Smooth muscle cell of the brain vasculature (primary cell): ENCODE data around the gene VOPP1.

Experiments
- DNase-seq: peaks from one replicate; pipeline ENCODE4 v3.0.0-alpha.2; 2012; ENCODE audit warnings: low read depth, low spot score

The VOPP1 gene

DNA sequence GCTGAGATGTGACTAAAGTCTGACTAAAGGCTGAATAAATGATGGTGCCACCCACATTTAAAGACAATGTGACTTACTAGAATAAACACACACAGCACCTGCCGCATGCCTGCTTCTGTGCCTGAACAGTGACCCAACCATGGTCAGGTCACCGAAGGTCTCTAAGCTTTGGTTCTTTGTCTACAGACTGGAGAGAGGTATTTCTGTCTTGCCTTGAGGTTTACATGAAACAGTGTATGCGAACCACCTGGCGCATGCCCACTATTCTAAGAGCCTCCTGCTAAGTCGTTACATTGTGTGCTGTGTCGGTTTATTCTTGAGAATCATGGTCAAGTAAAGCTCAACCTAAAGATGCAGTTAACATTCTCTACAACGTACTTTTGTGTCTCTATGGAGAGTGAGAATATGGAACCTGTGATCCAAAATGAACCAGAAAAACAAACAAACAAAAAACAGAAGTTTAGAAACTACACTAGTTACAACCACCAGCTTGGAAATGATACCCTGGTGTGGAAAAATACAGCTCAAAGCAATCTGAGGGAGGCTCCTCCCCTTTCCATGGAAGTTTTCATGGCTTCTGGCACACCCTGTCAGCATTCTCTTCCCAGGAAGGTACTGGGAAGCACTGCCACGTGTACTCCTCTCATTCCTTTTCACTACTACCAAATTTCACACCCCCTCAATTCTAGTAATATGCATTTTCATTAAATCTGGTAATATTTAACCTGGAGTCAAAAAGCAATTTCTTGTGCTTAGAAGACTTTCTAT, 40.0 kb downstream of the VOPP1 start:
- no peak for DNase-seq

DNA sequence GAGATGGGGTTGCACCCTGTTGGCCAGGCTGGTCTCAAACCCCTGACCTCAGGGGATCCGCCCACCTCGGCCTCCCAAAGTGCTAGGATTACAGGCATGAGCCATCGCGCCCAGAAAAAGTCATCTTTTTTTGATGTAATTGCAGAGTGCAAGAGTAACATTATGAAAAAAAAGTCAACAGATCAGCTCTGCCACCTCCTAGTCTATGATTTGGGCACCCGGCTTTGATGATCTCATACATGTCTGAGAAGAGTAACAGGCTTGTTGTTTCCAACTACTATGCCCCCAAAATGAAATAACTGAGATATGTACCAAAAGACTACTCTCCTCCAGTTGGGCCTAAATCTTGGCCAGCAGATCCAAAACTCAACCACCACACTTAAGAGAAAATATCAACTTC, 40.8 kb downstream of the VOPP1 start:
- no peak for DNase-seq

DNA sequence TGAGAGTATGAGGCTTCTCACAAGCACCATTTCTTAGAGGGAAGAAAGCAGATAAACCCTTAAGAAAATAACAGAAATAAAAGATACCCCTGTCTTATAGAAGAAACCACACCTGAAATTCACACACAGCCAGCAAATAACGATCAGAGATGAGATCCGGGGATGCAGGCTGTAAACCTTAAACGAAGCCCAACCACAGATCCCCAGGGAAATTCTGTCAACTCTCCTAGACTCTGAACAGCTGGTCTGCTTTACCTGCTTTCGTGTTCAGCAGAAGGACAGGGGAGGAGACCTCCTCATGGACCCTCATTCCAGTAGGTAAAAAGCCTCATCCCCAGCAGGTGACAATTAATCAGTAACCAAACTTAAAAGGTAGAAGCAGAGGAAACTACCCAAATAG, 45.0 kb downstream of the VOPP1 start:
- no peak for DNase-seq

DNA sequence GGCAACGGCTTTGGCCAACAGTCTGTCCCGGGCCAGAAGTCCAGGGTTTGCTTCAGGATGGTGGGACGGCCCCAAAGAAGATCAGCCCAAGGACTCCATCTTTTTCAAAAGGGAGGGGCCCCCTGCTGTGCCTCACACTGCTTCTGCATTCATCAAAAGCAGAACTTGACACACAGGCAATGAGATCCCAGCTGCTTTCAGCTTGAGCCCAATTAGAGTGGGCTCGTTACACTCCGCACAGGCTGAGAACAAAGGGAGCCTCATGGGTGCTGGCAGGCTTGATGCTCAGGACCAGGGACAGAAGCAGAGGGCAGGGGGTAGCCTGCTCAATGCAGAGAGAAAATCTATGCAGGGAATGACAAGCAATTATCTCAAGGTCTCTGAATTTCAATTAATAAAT, 45.5 kb downstream of the VOPP1 start:
- DNase-seq: no peak

DNA sequence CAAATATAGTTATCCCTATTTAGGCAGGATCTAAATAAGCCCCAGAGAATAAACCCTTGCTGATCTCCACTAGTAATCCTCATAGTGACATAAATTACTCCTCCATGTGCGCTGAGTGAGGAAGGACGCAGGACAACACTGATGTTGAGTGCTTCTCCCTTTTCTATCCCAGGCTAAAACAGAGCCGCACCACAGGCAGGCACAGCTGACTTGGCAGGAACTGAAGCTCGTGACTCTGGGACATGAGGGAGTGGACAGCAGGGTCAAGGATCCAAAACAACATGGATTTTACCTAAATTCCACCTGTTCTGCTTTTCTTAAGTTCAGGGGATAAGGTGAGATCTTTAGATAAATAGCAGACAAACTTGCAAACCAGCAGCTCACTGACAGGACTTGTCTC, 46.0 kb downstream of the VOPP1 start:
- no peak for DNase-seq

DNA sequence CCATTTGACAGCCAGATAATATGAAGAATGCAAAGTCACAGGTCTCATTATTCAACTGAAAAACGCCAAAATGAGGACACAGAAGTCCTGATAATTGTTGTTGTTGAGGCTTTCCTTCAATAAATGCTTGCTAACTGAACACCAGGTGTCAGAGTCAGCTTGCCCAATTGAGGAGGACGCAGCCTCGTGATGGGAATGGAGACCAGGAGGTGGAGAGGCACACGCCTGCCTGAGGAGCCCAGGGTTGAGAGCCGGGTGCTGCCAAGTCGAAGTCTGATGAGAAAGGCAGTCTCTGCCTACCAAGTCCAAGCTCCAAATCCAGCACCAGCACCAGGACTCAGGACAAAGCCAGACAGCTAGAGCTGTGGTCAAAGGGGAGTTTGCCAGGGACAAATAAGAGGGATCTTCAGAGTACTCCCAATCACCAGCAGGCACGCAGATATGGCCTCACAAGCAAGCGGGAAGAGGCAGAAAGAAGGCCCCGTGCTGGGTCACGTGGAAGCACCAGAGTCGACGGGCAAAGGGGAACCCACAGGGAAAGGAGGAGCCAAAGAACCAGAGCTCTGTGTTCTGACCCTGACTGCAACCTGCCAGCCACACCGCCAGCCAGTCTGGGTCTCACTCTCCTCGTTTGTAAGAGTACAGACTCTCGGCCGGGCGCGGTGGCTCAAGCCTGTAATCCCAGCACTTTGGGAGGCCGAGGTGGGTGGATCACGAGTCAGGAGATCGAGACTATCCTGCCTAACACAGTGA, 47.6 kb downstream of the VOPP1 start:
- DNase-seq: no peak

DNA sequence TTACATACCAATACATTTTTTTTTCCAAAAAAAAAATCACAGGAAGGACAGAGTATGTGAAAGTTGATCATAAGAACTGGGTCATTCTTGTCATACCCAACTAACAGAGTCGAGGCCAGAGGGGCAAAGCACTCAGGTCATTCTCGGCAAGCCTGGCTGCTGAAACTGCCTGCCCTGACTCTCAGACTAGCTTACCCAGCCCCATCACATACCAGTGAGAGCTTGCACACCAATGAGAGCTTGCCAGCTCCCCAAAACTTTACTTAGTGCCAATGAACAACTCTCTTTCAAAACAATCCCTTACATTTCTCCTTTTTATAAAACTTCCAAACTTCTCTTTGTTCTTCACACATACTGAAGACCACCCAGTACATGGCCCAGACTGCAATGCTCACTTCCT, 48.9 kb downstream of the VOPP1 start:
- DNase-seq: no peak

DNA sequence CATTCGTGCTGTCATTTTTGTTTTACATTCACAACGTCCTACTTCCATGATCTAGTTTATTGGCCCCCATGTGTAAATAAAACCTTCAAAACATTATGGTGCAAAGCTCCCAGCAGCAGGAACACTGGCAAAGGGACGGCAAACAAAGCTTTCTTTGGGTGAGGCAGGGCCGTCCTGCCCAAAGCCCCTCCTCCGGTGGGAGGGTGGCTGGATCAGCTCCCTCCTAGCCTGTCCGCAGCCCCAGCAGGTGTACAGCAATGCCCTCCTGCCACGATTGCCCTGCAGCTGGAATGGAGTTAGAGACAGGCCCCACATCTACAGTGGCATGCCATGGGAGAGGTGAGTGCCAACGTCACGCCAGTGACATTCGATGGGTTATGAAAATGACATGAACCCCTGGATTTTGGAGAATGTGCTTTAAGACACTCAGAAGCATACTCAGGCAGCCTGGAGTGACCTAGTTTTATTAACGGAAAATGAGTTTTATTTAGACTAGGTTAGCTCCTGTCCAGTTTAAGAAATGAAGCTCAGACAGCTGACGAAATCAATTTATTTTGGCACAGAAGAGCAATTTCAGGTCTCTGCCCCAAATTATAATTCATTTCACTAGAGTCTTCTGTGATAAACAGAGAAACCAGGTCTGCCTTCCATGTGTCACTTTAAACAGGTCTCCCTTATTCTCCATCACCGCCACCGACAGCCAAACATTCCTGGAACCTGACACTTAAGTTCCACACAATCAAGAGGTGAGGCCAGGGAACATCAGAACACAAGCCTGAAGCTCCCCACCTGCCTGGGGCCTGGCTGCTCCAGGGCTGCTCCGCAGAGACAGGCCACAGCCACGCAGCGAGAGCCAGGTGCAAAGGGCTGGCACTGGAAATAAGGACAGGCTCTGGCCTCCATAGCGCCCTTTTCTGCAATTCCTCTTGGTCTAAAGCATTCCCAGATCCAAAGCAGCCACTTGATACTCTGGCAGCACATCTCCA, 50.1 kb downstream of the VOPP1 start:
- no peak for DNase-seq

DNA sequence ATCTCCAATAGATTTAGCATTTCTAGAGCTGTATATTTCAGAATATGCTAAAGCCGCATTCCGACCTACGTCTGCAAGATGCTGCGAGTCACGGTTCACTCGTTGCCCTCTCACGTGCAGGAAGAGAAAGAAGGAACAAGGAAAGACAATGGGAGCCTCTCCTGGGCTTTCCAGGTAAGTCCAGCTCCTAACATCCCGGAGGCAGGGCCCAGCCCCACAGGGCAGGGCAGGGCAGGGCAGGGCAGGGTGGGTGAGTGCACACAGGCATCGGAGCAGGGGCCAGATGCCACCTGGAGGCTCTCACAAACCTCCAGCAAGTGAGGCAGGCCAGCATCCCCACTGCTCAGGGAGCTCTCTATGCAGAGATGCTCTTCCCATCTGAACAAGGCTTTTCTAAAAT, 50.8 kb downstream of the VOPP1 start:
- DNase-seq: no peak

DNA sequence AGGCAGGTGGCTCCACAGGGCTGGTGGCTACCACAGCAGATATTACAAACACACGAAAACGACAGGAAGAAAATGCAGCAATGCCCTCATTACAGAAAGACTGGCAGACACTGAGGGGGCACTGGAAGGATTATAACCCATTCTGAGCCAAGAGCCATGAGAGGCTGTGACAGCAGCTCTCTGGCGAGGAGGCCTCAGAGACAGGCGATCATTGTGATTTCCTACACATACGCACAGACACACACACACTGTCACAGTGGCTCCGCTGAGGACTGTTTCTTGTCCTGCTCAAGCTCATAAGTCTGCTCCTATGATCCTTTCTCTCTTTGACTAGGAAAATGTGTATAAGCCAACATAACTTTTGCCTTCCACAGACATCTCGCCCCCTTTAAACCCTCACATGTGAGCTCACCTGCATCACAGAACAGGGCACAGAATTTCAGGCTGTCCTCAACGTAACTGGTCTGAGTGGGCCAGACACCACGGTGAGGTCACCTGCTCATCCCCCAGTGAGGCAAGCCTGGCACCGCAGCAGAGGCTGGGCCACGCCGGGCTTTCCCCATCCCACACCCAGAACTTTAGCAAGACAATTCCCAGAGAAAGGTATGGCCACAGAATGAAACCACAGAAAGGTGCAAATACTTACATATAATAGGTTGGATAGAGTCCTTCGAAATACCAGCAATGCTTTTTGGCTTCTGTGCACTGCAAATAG, 51.7 kb downstream of the VOPP1 start:
- DNase-seq: no peak

DNA sequence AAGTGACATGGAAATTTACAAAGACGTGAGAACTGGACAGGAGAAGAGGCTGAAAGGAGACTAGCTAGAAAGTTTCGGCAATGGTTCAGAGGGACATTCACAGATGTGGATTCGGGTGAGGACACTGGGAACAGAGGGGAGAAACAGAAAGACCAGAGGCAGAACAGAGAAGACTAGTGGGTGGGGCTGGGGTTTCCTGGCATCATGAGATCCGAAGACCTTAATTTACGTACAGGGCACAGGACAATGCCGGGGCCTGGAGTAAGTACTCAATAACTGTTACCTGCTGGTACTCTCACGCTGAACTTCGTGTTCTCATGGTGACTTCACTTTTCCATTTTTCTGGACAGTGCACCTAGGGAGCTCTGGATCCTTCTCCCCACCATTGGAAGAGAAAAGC, 53.5 kb downstream of the VOPP1 start:
- DNase-seq: no peak

DNA sequence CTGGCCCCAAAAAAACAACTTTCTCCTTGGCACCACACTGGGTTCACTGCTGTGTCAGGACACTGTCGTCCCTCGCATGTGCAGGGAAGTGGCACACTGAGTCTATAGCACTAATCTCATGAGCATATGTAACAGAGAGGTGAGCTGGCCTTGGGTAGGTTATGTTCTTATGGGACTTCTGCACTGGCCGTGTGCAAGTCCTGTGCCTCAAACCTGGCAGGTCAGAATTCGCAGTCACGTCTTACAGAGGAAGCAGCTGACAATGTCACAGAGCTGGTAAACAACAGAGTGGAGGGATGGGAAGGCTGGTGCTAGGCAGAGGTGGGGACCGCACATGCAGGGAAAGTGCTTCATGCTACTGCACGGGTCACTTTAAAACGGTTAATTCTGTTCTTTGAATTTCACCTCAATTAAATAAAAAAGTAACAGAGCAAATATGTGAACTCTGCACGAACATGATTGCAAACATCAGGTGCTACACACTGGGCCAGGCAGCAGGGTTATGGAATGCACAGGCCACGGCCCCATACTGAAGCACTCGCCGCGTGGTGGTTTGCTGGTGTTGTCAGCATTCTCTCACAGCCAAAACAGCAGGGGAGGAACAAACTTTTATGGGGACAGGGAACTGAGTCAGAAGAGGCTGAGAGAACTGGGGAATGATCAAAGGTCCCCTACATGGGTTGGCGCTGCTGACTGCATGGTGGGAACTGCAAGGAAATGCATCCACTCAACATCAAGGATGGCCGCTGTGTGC, 54.2 kb downstream of the VOPP1 start:
- peak; percentile 36 for DNase-seq

DNA sequence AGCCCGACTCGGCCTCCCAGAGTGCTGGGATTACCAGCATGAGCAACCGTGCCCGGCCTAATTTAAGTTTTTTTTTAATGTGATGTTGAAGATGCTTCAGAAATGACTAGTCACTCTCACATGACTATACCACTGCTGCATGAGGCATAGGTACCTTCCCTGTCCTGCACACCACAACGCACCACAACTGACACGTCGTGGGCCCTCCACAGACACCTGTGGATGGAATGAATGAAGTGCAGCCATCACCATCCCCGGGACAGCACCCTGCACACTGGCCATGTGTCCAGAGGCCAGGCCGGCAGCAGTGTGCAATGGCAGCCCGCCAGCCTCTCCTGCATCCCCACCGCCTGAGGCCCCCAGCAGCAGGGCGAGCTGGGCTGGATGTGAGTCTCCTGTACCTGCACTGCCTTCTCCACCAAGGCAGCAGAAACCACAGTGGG, 55.1 kb downstream of the VOPP1 start:
- DNase-seq: no peak

DNA sequence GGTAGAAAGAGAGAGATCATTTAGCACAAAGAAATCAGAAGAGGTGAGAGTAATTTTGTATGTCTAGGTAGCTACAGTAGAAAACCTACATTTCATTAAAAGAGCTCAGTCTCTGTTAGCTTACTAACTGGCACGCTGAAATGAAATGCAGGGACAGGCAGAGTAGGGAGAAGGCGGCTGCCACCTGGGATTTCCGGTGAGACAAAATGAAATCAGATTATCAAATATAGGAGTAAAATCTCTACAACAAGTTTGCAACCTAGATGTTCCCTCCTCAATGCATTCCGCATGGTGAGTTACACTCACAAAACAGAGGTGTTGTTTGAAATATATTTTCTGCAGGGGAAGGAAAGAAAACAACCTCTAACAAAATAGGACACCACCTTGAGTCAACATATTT, 55.9 kb downstream of the VOPP1 start:
- no peak for DNase-seq

DNA sequence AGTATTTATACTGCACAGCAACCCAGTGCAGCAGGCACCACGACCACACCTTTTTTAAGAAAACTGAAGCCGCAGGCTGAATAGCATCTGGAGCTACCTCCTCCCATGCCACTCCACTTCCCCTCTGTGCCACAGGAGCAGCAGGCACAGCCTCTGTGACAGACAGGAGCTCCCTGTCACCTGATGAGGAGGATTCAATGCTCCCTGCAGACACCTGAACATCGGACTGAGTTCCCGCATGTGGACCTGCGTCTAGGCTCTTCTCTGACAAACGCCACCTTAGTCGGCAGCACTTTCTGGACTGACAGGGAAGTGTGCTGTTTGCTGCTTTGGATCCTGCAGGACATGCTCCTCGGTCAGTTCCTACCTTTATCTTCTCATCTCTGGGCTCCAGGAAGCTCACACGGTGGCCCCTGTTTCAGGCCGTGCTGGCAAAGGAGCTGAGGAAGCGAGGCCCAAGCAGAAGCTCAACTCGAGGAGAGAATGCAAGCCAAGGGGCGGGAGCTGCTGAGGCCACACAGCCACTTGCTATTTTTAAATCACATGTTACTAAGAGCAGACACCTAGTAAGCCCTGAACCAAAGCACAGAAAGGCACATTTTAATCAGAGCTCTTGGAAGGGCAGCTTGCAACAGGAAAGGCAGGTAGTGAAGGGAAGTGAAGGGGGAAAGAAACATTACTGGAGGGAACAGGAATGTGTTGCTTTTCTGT, 56.6 kb downstream of the VOPP1 start:
- no peak for DNase-seq

DNA sequence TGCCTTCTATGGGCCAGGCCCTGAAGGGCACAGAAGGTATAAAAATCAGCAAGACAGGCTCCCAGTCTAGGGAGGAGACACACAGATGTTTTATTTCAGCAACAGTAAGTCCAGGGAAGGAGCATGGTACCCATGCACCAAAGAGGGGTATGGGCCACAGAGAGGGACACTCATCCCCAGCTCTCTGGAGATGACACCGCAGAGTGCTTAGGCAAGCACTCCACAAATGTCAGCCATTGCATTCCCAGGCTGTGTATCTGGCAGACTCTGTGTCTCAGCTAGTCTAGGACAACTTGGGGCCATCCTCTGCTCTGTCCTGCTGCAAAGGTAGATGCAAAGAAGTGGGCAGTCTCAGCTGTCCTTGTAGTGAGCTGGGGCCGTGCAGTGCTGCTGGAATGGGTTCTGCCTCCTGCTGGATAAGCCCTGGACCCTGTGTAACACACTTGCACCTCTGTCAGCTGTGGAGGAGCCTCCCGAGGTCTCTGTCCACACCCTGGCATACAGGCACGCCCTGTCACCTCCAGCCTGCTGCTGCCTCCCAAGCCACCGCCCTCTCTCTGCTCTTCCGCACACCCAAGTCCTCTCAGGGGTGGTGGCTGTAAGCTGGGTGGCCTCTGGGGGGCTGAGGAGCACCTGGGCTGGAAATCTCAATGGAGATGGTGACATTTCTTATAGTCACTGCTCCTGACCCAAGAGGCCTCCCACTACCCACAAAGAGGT, 57.6 kb downstream of the VOPP1 start:
- DNase-seq: no peak

DNA sequence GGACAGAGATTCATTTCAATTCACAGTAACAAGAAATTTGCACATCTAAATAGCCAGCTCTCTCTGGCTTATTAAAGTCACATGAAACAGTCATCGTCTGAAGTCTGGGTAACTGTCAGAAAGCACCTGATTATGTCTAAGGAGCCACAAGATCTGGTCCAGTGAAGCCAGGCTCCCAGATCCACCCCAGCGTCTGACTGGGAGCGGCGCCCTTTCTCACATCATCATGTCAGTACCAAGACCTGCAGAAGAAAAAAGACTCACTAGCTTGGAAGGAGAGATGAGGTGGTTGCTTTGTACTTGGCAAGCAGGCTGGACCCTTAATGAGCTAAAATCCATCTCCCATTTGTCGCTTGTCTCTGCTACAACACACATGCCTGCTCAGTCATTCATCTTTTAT, 58.4 kb downstream of the VOPP1 start:
- no peak for DNase-seq

DNA sequence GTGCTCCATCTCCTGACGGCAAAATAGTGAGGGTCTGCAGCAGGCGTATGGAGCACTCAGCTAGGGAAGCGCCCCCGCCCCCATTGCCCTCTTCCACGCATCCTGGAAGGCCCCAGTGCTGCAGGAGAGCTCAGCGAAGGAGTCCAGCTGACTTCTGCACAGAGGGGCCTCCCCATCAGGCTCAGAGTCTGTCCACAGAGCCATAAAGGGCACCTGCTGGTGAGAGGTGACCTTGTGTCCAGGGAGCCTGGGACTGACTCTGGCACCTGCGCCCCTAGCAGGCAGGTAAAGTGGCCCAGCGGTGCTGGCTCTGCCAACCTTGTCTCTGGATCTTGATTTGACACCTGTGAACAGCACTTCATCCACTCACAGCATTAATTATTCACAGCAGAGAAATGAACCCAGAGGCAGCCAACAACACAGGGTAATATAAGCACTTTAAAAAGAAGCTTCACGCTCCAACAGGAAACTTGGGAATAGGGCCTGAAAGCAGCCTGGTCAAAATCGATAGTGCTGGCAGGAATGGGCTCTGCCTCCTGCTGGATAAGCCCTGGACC, 59.6 kb downstream of the VOPP1 start:
- no peak for DNase-seq

DNA sequence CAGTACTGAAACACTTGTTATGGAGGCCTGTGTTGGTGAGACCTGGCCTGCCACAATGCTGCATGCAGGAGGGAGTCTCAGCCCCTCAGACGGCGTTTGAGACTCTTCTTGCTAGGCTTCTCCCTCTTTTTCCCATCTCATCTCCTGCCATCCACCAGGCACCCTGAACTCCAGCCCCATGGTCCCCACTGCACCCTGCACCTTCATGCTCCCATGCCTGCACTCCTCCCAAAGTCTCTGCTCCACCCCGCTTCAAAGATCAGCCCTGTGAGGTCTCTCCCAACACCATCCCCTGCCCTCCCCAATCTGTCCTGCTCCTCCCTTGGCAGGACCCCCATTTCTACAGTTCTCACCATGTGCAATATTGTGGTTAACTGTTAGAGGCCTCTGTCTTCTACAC, 61.7 kb downstream of the VOPP1 start:
- DNase-seq: no peak
